ENCODE data around the gene LCNL1. TPM values are rescaled to one million over a fixed set of nuclear protein-coding genes. Genes with fewer than 3 reads are reported as not detected.

Gene LCNL1
- total and polyA plus RNA-seq, 8 donors = 0.19 to 0.25 TPM; not detected in 6

GRCh38 chr9:137023157-137023556, 40.4 kb downstream of the LCNL1 start:
- Histone ChIP-seq H3K4me3 (no peak overlapping the region), H3K36me3 (peaks cover 10 to 31% (median 21%) of the 10 kb centered on the region in 4 donors), H3K27me3 (no peaks in the 10 kb centered on the region), H3K9me3 (no peaks in the 10 kb centered on the region), H3K27ac (peak overlapping the region in 1 of 5 donors; percentile 42), H3K4me1 (peaks cover 24 to 55% (median 40%) of the 10 kb centered on the region in 4 donors)
- 53 to 65% (median 60%) methylated on average over 7 of the region's 7 CpGs for WGBS, 5 donors
- intact Hi-C loops (cut with DNase I; ENCODE audit: low total_unique reads) = loop anchor here (10.0 kb wide), 1 partner anchor 68 kb away; the partner anchor contains the start of gene LCN12
- no peak for TF ChIP-seq EP300 (IDR thresholded peaks at IDR 0.05)
- no peak for TF ChIP-seq POLR2AphosphoS5 (IDR thresholded peaks at IDR 0.05)
- TF ChIP-seq, protein P1, sequence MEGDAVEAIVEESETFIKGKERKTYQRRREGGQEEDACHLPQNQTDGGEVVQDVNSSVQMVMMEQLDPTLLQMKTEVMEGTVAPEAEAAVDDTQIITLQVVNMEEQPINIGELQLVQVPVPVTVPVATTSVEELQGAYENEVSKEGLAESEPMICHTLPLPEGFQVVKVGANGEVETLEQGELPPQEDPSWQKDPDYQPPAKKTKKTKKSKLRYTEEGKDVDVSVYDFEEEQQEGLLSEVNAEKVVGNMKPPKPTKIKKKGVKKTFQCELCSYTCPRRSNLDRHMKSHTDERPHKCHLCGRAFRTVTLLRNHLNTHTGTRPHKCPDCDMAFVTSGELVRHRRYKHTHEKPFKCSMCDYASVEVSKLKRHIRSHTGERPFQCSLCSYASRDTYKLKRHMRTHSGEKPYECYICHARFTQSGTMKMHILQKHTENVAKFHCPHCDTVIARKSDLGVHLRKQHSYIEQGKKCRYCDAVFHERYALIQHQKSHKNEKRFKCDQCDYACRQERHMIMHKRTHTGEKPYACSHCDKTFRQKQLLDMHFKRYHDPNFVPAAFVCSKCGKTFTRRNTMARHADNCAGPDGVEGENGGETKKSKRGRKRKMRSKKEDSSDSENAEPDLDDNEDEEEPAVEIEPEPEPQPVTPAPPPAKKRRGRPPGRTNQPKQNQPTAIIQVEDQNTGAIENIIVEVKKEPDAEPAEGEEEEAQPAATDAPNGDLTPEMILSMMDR (IDR thresholded peaks at IDR 0.05) = no peak
- no peak for TF ChIP-seq POLR2A (IDR thresholded peaks at IDR 0.05)
- DNase-seq = no peak

- WGBS, 5 donors = 85 to 89% (median 86%) methylated on average over 10 to 15 of the region's 15 CpGs
- H3K4me1 ChIP-seq = peaks cover 27 to 59% (median 43%) of the 10 kb centered on the region in 4 donors
- TF ChIP-seq, protein P1 (IDR thresholded peaks at IDR 0.05) = no peak
- TF ChIP-seq POLR2AphosphoS5 (IDR thresholded peaks at IDR 0.05) = no peak
- TF ChIP-seq POLR2A (IDR thresholded peaks at IDR 0.05) = no peak
- no peak for TF ChIP-seq EP300 (IDR thresholded peaks at IDR 0.05)
- peaks cover 10 to 29% (median 19%) of the 10 kb centered on the region in 4 donors for H3K36me3 ChIP-seq
- DNase-seq = no peak
- H3K4me3 ChIP-seq = no peak overlapping the region
- intact Hi-C loops (cut with DNase I; ENCODE audit: low total_unique reads) = loop anchor here (10.0 kb wide), 1 partner anchor 69 kb away; the partner anchor contains the start of gene LCN12
- H3K27me3 ChIP-seq = no peaks in the 10 kb centered on the region
- H3K9me3 ChIP-seq = no peaks in the 10 kb centered on the region
- H3K27ac ChIP-seq = peak overlapping the region in 2 of 5 donors; percentile 14 to 42
These were observed 40.8 kb downstream of the LCNL1 start for GRCh38 chr9:137023583-137023991.

DNA sequence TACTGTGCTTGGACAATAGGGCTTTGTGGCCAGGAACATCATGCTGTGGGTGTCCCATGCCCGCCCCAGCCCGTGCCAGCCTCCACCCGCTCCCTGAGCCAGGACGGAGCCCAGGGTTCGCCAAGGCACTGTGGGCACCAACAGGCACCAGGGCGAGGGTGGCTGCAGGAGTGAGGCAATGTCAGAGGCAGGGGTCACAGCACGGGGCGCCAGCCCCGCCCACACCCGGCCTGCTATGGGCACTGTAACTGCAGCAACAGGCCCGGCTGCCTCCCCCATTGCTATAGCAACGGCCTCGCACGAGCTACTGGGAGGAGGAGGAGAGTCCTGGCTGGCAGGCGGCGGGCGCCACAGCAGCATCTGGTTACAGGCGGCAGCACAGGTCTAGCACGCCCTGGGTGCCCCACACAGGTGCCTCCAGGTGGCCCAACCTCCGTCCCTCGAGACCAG, 42.7 kb downstream of the LCNL1 start:
- peaks cover 40 to 77% (median 58%) of the 10 kb centered on the region in 4 donors for H3K4me1 ChIP-seq
- 29 to 52% (median 35%) methylated on average over 10 to 21 of the region's 21 CpGs; no CpG with 5 or more reads in 1 of the 5 donors for WGBS, 5 donors
- intact Hi-C loops (cut with DNase I; ENCODE audit: low total_unique reads) = loop anchor here (10.0 kb wide), 1 partner anchor 71 kb away; the partner anchor contains the start of gene LCN12

GRCh38 chr9:137026384-137026783, 43.6 kb downstream of the LCNL1 start:
- no peaks in the 10 kb centered on the region for H3K27me3 ChIP-seq
- H3K36me3 ChIP-seq = peaks cover 0 to 1% (median 0%) of the 10 kb centered on the region in 4 donors
- no peaks in the 10 kb centered on the region for H3K9me3 ChIP-seq
- intact Hi-C loops (cut with DNase I; ENCODE audit: low total_unique reads) = loop anchor here (10.0 kb wide), 1 partner anchor 72 kb away; the partner anchor contains the start of gene LCN12
- 63 to 83% (median 81%) methylated on average over 2 of the region's 2 CpGs for WGBS, 5 donors
- H3K4me3 ChIP-seq = peak overlapping the region in 3 of 4 donors; percentile 52 to 68 (median 53)
- TF ChIP-seq, protein P1 (IDR thresholded peaks at IDR 0.05) = no peak
- no peak for TF ChIP-seq POLR2A (IDR thresholded peaks at IDR 0.05)
- no peak for TF ChIP-seq POLR2AphosphoS5 (IDR thresholded peaks at IDR 0.05)
- TF ChIP-seq EP300 (IDR thresholded peaks at IDR 0.05) = no peak
- peak overlapping the region; percentile 59 to 74 (median 64) for H3K27ac ChIP-seq
- DNase-seq = no peak
- peaks cover 40 to 85% (median 63%) of the 10 kb centered on the region in 4 donors for H3K4me1 ChIP-seq

More for the DNA sequence above, 42.7 kb downstream of the LCNL1 start:
- TF ChIP-seq, protein P1 (IDR thresholded peaks at IDR 0.05) = peak in 1 of 7 experiments; percentile 4
- no peak for TF ChIP-seq POLR2AphosphoS5 (IDR thresholded peaks at IDR 0.05)
- peak; percentile 88 to 91 for DNase-seq
- H3K36me3 ChIP-seq = peaks cover 3 to 10% (median 6%) of the 10 kb centered on the region in 4 donors
- peak overlapping the region in 1 of 4 donors; percentile 16 for H3K4me3 ChIP-seq
- H3K27me3 ChIP-seq = no peaks in the 10 kb centered on the region
- H3K9me3 ChIP-seq = no peaks in the 10 kb centered on the region
- peak overlapping the region; percentile 56 to 74 (median 60) for H3K27ac ChIP-seq
